ENCODE results near the gene PLA2G4B.

Gene PLA2G4B

DNA sequence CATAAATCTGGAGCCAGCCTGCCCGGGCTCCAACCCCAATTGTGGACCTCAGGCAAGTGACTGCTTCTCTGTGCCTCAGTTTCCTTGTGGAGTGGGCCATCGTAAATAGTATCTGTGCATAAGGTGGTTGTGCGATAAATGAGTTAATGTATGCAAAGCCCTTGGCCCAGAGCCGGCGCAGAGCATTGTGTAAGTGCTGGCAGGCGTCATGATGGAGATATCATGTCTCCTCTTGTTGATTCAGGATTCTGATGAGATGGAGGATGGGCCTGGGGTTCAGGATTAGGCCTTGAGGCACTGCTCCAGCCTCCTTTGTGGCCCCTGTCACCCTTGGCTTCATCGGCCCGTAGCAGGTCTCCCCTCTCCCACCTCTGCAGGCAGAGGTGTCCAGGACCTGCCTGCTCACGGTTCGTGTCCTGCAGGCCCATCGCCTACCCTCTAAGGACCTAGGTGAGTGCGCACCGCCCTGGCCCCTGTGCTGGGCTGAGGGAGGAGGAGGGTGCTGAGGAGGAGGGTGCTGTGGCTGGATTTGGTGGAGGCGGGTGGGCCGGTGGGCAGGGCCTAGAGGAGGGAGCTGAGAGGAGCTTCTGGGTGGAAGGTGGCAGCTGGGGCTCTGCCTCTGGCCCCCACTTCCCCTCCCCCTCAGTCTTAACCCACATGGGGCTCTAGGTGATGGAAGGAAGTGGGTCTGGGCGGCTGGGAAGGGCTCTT, 1.3 kb downstream of the PLA2G4B start:
- no peaks in the 10 kb centered on the region for H3K27me3 ChIP-seq (ENCODE audit: insufficient read depth, low read depth, severe bottlenecking)
- no peaks in the 10 kb centered on the region for H3K9me3 ChIP-seq (ENCODE audit: severe bottlenecking)
- peak; percentile 32 for DNase-seq
- H3K4me3 ChIP-seq (ENCODE audit: low read depth, low read length), result no peak overlapping the region
- TF ChIP-seq, protein P1, sequence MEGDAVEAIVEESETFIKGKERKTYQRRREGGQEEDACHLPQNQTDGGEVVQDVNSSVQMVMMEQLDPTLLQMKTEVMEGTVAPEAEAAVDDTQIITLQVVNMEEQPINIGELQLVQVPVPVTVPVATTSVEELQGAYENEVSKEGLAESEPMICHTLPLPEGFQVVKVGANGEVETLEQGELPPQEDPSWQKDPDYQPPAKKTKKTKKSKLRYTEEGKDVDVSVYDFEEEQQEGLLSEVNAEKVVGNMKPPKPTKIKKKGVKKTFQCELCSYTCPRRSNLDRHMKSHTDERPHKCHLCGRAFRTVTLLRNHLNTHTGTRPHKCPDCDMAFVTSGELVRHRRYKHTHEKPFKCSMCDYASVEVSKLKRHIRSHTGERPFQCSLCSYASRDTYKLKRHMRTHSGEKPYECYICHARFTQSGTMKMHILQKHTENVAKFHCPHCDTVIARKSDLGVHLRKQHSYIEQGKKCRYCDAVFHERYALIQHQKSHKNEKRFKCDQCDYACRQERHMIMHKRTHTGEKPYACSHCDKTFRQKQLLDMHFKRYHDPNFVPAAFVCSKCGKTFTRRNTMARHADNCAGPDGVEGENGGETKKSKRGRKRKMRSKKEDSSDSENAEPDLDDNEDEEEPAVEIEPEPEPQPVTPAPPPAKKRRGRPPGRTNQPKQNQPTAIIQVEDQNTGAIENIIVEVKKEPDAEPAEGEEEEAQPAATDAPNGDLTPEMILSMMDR (IDR thresholded peaks at IDR 0.05; ENCODE audit: low read depth, low read length), result no peak
- peaks cover 5% of the 10 kb centered on the region for H3K36me3 ChIP-seq
- peak overlapping the region; percentile 40 for H3K27ac ChIP-seq

DNA sequence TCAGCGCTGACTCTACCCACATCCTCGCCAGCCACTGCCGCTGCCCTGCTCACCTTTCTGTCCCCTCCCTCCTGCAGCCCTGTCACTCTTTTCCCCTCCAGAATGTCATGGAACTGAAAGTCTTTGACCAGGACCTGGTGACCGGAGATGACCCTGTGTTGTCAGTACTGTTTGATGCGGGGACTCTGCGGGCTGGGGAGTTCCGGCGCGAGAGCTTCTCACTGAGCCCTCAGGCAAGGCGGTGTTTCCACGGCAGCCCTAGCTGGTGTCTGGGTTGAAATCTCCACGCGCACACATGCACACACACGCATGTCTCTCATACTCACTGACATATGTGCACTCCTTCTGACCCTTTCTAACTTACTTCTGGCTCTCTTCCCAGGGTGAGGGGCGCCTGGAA, 2.0 kb downstream of the PLA2G4B start:
- Histone ChIP-seq H3K9me3 (ENCODE audit: severe bottlenecking) (no peaks in the 10 kb centered on the region), H3K27ac (no peak overlapping the region), H3K27me3 (ENCODE audit: insufficient read depth, low read depth, severe bottlenecking) (no peaks in the 10 kb centered on the region), H3K36me3 (peaks cover 5% of the 10 kb centered on the region), H3K4me3 (ENCODE audit: low read depth, low read length) (no peak overlapping the region)
- TF ChIP-seq, protein P1 (IDR thresholded peaks at IDR 0.05; ENCODE audit: low read depth, low read length), result no peak
- no peak for DNase-seq

DNA sequence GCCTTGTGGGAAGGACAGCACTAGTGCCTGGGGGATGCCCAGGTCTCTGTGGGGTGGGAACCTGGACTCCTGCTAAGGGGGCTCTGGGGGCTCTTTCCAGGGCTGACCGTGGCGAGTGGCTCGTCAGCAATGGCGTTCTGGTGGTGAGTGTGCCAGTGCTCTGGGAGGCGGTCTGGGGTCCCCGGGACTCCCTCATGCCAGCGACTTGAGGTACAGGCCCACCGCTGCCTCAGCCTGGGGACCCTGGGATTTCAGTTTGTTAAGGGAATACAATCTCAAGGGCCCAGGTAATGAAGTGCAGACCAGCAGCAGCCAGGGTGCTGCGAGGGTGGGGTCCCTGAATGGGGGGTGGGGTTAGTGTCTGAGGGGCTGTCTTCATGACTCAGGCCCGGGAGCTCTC, 2.5 kb downstream of the PLA2G4B start:
- TF ChIP-seq, protein P1 (IDR thresholded peaks at IDR 0.05; ENCODE audit: low read depth, low read length), result no peak
- no peak for DNase-seq
- Histone ChIP-seq H3K27ac (no peak overlapping the region), H3K27me3 (ENCODE audit: insufficient read depth, low read depth, severe bottlenecking) (no peaks in the 10 kb centered on the region), H3K9me3 (ENCODE audit: severe bottlenecking) (no peaks in the 10 kb centered on the region), H3K36me3 (peaks cover 5% of the 10 kb centered on the region), H3K4me3 (ENCODE audit: low read depth, low read length) (no peak overlapping the region)

DNA sequence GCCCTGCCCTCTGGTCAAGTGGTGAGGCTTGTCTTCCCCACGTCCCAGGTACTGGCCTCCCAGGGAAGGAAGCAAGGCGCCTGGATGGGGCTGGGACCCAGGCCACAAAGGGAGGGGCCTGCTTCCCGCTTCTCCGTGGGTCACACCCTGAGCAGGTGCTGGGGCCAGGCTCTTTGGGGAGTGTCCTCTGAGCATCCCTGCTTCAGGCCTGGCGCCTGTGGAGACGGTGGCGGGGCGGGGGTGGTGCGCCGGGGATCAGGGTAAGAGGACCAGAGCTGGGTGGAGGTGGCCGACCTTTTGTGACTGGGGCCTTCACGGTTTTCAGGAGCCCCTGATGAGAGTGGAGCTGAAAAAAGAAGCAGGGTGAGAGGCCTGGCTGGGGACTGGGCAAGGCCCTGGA, 3.6 kb downstream of the PLA2G4B start:
- Histone ChIP-seq H3K27ac (no peak overlapping the region), H3K36me3 (peaks cover 11% of the 10 kb centered on the region)
- no peak for DNase-seq

DNA sequence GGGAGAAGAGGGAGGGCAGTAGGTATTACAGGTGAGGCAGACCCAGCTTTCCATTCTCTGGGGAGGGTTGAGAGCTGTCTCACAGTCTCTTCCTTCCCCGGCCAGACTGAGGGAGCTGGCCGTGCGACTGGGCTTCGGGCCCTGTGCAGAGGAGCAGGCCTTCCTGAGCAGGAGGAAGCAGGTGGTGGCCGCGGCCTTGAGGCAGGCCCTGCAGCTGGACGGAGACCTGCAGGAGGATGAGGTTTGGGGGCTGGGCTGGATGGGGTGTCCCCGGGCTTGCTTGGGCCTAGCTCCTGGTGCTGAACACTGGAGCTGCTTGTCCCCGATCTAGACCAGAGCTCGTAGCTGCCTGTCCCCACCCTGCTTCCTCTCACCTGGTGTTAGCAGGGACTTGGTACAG, 4.9 kb downstream of the PLA2G4B start:
- no peaks in the 10 kb centered on the region for H3K27me3 ChIP-seq (ENCODE audit: insufficient read depth, low read depth, severe bottlenecking)
- DNase-seq, result no peak
- no peak overlapping the region for H3K4me3 ChIP-seq (ENCODE audit: low read depth, low read length)
- peaks cover 21% of the 10 kb centered on the region for H3K36me3 ChIP-seq
- no peak overlapping the region for H3K27ac ChIP-seq
- no peaks in the 10 kb centered on the region for H3K9me3 ChIP-seq (ENCODE audit: severe bottlenecking)
- TF ChIP-seq, protein P1 (IDR thresholded peaks at IDR 0.05; ENCODE audit: low read depth, low read length), result no peak

More for the DNA sequence above, 3.6 kb downstream of the PLA2G4B start:
- TF ChIP-seq, protein P1 (IDR thresholded peaks at IDR 0.05; ENCODE audit: low read depth, low read length), result no peak
- Histone ChIP-seq H3K27me3 (ENCODE audit: insufficient read depth, low read depth, severe bottlenecking) (no peaks in the 10 kb centered on the region), H3K9me3 (ENCODE audit: severe bottlenecking) (no peaks in the 10 kb centered on the region), H3K4me3 (ENCODE audit: low read depth, low read length) (no peak overlapping the region)

DNA sequence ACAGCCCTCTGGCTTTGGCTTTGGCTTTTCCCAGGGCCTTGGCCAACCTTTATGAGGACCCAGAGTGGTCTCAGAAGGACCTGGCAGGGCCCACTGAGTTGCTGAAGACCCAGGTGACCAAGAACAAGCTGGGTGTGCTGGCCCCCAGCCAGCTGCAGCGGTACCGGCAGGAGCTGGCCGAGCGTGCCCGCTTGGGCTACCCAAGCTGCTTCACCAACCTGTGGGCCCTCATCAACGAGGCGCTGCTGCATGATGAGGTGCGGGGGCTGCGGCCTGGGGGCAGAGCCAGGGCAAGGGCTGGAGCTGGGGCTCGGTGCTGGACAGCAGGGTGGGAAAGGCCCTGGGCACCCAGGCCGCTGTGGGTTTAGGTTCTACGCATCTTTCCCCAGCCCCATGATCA, 6.2 kb downstream of the PLA2G4B start:
- Histone ChIP-seq H3K9me3 (ENCODE audit: severe bottlenecking) (no peaks in the 10 kb centered on the region), H3K36me3 (peaks cover 21% of the 10 kb centered on the region), H3K4me3 (ENCODE audit: low read depth, low read length) (no peak overlapping the region), H3K27me3 (ENCODE audit: insufficient read depth, low read depth, severe bottlenecking) (no peaks in the 10 kb centered on the region), H3K27ac (no peak overlapping the region)
- TF ChIP-seq, protein P1 (IDR thresholded peaks at IDR 0.05; ENCODE audit: low read depth, low read length), result no peak
- DNase-seq, result no peak
